ENCODE results near the gene NMRAL1.

NMRAL1 gene

DNA sequence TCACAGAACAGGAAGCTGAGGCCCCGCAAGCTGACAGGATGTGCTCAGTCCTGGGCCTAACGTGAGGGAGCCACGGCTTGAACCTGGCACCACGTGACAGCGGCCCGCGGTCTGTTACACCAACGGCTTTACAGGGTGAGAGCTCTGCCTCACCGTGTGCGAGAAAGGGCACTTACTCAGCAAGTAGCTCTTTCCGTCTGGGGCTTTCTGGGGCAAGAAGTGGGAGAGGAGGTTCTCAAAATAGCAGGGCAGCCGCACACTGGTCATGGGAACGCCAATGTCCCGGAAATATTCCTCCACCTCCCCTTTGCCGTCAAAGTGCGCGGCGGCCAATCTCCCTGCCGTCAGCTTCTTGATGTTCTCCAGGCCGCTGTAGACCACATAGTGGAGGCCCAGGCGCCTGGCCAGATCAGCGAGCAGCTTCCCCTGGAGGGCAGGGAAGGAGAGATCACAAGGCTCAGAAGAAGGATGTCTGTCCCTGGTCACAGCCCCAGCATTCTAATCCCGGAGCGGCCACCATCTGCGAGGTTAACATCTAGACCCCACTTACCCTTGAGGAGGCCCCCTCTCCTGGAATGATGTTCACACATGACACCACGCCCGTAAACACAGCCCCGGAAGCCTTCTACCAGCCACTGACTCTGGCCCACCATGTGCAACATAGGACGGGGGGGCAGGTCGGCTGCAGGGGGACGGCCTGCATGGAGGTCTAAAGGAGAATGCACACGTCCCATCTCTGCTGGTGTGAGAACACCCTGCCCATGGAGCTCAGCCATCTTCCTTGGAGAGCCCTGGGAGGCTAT is 8.2 kb downstream of the NMRAL1 start:
- DNase-seq: peak; percentile 64
- peak; percentile 96 for ATAC-seq

DNA sequence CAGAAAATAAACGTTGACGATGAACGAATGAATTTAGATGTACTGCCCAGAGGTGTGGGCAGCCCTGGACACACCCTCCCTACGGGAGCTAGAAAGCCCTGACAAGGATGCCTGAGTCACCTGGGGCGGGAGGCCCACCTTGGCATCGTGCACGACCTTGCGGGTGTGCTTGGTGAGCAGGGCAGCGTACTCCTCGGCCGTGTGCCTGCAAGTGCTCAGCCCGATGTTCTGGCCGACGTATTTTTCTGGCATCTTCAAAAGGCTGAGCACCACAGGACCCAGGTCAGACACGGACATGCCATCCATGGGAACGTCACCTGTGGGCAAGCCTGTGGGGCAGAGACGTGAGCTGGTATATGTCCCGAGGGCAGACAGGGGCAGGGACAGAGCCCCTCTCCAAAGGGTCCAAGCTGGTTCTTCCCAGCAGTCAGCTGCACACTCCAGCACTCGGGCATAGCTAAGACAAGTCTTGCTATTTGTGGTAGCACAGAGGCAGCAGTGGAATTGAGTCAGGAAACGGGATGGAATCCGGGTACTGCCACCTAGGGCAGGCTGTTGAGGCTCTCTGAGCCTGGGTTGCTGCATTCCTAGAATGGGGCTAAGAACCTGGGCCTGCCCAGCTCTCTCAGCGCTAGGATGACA is 10.8 kb downstream of the NMRAL1 start:
- no peak for DNase-seq
- no peak for ATAC-seq

- no peak for ATAC-seq
These were observed 13.0 kb downstream of the NMRAL1 start for GRCh38 chr16:4461250-4462085.

DNA sequence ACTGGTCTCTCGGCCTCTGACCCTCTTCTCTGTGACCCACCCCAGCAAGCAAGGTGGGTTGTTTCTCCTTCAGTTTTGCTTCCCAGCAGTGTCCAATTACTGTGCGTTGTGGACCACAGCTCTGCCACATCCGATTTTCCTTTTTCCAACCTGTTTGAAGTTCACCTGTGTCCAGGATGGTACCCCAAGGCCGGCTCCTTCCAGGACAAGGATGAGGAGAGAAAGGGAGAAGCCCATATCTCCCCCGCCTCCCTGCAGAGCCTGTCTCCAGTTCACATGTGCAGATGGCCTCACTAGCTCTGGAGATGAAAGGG is 13.5 kb downstream of the NMRAL1 start:
- DNase-seq: no peak
- no peak for ATAC-seq

More at GRCh38 chr16:4461250-4462085, 13.0 kb downstream of the NMRAL1 start:
- DNase-seq: no peak

- ATAC-seq: no peak
- no peak for DNase-seq
These were observed 18.5 kb downstream of the NMRAL1 start for GRCh38 chr16:4455951-4456350.

GRCh38 chr16:4455081-4455480 is 19.3 kb downstream of the NMRAL1 start:
- no peak for ATAC-seq

GRCh38 chr16:4454623-4455022 is 19.8 kb downstream of the NMRAL1 start:
- ATAC-seq (no peak), DNase-seq (no peak)

More at GRCh38 chr16:4455081-4455480, 19.3 kb downstream of the NMRAL1 start:
- no peak for DNase-seq

- no peak for ATAC-seq
These were observed 21.8 kb downstream of the NMRAL1 start for GRCh38 chr16:4452674-4453073.

DNA sequence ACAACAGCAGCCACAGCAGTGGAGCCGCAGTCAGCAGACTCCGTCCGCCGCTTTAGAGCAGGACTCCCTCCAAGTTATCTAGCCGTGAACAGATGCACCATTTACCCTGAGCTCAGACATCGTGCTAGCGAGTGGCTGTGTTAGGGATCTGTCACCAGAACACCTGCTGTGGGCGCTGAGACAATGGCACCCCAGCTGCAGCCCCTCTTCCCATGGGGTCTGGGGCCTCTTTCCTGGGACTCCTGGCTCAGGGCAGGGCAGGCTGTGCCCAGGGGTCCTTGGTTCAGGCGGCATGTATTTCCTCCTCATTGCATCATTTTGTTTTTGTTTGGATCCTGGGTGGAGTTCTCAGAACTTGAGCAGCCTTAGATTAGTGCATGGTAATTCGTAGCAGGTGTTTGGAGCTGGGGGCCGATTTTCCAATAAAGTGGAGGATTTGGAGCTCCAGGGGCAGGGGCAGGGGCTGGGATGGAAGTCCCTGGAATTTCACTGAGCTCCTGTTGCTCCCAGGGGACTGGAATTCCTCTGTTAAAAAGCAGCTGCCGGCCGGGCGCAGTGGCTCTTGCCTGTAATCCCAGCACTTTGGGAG is 23.4 kb downstream of the NMRAL1 start:
- DNase-seq: no peak

More at GRCh38 chr16:4452674-4453073, 21.8 kb downstream of the NMRAL1 start:
- DNase-seq: no peak

GRCh38 chr16:4450430-4450829 is 24.0 kb downstream of the NMRAL1 start:
- DNase-seq: no peak
- no peak for ATAC-seq

More for the DNA sequence above, 23.4 kb downstream of the NMRAL1 start:
- no peak for ATAC-seq

- DNase-seq: no peak
- no peak for ATAC-seq
These were observed 30.4 kb downstream of the NMRAL1 start for GRCh38 chr16:4443986-4444385.

- no peak for ATAC-seq
- no peak for DNase-seq
These were observed 31.2 kb downstream of the NMRAL1 start for GRCh38 chr16:4443271-4443670.

- ATAC-seq: no peak
These were observed 32.1 kb downstream of the NMRAL1 start for GRCh38 chr16:4442371-4442770.

DNA sequence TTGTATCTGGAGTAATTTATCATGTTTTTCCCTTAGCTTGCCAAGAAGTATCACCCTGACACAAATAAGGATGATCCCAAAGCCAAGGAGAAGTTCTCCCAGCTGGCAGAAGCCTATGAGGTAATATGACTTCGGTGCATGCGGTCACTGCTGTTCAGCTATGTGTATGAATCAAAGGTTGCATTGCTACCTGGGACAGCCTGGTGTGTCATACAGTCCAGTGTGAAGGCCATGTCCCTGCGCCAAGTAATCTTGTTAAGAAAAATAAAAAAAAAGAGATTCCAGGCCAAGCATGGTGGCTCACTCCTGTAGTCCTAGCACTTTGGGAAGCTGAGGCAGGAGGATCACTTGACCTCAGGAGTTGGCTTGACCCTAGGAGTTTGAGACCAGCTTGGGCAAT is 37.1 kb downstream of the NMRAL1 start:
- DNase-seq (no peak), ATAC-seq (no peak)

More at GRCh38 chr16:4442371-4442770, 32.1 kb downstream of the NMRAL1 start:
- no peak for DNase-seq

DNA sequence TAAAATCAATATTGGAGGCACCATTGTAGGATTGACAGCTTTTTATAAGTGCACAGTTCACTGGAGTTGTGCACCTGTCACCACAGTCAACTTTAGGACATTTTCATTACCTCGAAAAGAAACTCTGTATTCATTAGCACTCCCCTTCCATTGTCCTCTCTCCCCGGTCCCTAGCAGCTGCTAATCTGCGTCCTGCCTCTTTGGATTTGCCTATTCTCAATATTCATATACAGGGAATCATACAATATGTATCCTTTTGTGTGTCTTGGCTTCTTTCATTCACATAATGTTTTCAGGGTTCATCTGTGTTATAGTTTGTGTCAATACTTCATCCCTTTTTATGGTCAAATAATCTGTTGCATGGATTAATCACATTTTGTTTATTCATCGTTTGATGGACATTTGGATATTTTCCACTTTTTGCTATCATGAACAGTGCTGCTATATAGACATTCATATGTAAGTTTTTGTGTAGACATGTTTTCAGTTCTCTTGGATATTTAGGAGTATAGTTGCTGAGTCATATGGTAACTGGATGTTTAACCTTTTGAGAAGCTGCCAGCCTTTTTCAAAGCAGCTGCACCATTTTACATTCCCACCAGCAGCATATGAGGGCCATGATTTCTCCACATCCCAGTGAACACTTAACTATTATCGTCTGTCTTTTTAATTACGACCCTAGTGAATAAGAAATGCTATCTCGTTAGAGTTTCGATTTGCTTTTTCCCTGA is 38.9 kb downstream of the NMRAL1 start:
- no peak for ATAC-seq
- DNase-seq: no peak

DNA sequence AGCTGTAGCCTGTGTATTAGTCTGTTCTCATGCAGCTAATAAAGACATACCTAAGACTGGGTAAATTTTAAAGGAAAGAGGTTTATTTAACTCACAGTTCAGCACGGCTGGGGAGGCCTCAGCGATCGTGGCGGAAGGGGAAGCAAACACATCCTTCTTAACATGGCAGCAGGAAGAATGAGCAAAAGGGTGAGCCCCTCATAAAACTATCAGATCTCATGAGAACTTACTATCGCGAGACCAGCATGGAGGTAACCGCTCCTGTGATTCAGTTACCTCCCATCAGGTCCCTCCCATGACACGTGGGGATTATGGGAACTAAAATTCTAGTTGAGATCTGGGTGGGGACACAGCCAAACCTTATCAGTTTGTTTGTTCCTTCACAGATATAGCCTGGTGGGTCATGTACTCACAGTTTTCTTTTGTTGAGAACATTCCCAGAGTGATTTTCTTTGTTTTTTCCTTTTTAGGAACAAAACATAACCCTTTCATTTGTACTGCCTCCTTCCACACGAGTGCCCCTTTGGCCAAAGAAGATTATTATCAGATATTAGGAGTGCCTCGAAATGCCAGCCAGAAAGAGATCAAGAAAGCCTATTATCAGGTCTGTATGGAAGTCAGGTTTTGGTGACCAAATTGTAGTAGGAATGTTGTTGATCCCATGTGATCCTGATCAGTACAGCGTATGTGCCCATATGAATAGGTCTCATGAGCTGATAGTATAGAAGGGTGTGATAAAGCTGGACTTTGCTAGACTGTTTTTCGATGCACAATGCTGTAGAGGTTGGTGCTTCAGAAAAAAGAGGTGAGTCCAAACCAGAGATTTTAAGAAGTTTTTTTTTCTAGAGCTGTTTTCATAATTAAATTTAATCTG is 40.3 kb downstream of the NMRAL1 start:
- no peak for DNase-seq
- ATAC-seq: no peak

- ATAC-seq (no peak), DNase-seq (no peak)
These were observed 41.2 kb downstream of the NMRAL1 start for GRCh38 chr16:4433228-4433627.

DNA sequence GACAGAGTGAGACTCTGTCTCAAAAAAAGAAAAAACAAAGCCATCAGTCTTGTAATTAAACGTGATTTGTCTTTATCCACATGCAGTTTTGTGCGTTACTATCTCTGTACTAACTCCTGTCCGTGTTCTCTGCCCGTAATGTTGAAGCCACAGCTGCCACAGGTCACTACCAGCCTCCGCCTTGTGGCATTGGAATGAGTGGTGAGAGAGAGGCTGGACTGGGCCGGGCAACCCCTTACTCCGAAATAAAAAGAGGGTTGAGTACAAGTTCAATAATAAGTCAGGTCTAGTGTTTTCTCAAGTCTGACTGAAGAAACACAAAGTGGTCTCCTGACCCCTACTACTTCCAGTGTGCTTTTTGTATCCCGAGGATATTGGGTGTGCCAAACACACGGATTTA is 43.4 kb downstream of the NMRAL1 start:
- DNase-seq (no peak), ATAC-seq (no peak)

DNA sequence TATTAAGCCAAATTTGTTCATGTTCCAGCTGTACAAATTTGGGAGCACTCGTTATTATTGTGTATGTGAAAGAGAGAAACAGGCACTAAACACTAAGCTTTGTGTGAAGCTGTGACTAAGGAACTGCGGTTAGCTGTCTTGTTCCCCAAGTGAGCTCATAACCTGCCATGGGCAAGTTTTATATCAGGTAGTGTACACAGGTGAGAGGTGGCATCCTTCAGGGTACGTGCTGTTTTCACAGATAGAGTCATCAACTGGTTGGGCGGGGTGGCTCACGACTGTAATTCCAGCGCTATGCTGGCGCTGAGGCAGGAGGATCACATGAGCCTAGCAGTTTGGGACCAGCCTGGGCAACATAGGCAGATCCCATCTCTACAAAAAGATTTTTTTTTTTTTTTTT is 45.9 kb downstream of the NMRAL1 start:
- ATAC-seq (no peak), DNase-seq (no peak)

- ATAC-seq (no peak), DNase-seq (no peak)
These were observed 47.6 kb downstream of the NMRAL1 start for GRCh38 chr16:4426722-4427372.
